GM12891 (cell line): ENCODE measurements around the gene WIZ.

Source experiments
- POLR2A ChIP-seq: IDR thresholded peaks from 2 replicates; pipeline ENCODE4 v1.6.1; 2011; ENCODE audit warnings: low read depth, low read length, control low read depth
- POLR2AphosphoS5 ChIP-seq: IDR thresholded peaks from 2 replicates; pipeline ENCODE4 v1.6.1; 2011; ENCODE audit warnings: low read depth, low read length, control low read depth
- TAF1 ChIP-seq: IDR thresholded peaks from 2 replicates; pipeline ENCODE4 v1.6.1; 2011; ENCODE audit warnings: low read depth, low read length, control low read depth

GRCh38 chr19:15469513-15470297 is 19.9 kb upstream of the WIZ start:
- TF ChIP-seq POLR2A (no peak), POLR2AphosphoS5 (no peak), TAF1 (no peak)
